H1 (cell line): ENCODE results near the gene CDH22. TPM values are rescaled to one million over a fixed set of nuclear protein-coding genes. Genes with fewer than 3 reads are reported as not detected.

ENCODE experiments used
- CTCF ChIA-PET: fragments of 300-600 bp; sonication (Branson Sonifier 250); formaldehyde crosslinking; loops from one replicate; lab custom pipeline; 2021; ENCODE audit not compliant: partially characterized antibody; lab: Charles Lee
- POLR2A ChIA-PET: fragments of 300-600 bp; sonication (Branson Sonifier 250); formaldehyde crosslinking; loops from one replicate; lab custom pipeline; 2021; ENCODE audit warnings: inconsistent platforms; ENCODE audit not compliant: partially characterized antibody; lab: Charles Lee
- DNase-seq, 2 experiments: peaks; one replicate each; pipeline versions ENCODE4 v3.0.0 to v3.0.0-alpha.2; 2010 to 2022; ENCODE audit warnings: low spot score in 2 of 2, low read depth in 1 of 2, mixed read lengths in 1 of 2
- FAIRE-seq: peaks from 2 replicates; lab custom pipeline; 2011; peaks lifted over from hg19 to GRCh38; lab: Jason Lieb, UNC
- H2AFZ ChIP-seq: 2 replicates; pipeline ENCODE4 v1.8.1; 2012; ENCODE audit warnings: low read length, inconsistent platforms
- H2AK5ac ChIP-seq: 2 replicates; pipeline ENCODE4 v1.6.1; 2013; ENCODE audit warnings: low read depth, low read length
- H2BK120ac ChIP-seq: replicated peaks from 2 replicates; pipeline ENCODE3; 2013; ENCODE audit warnings: low read depth, low read length, inconsistent platforms
- H2BK12ac ChIP-seq: 2 replicates; pipeline ENCODE4 v1.6.1; 2013; ENCODE audit warnings: low read depth, low read length
- H2BK15ac ChIP-seq: 2 replicates; pipeline ENCODE4 v1.6.1; 2013; ENCODE audit warnings: low read length
- H2BK20ac ChIP-seq: 2 replicates; pipeline ENCODE4 v1.6.1; 2013; ENCODE audit warnings: low read length
- H2BK5ac ChIP-seq: 2 replicates; pipeline ENCODE4 v1.6.1; 2013; ENCODE audit warnings: low read depth, low read length
- H3K14ac ChIP-seq: 2 replicates; pipeline ENCODE4 v1.6.1; 2013; ENCODE audit warnings: inconsistent platforms; ENCODE audit not compliant: insufficient read length
- H3K18ac ChIP-seq: 2 replicates; pipeline ENCODE4 v1.6.1; 2013; ENCODE audit warnings: low read length; ENCODE audit errors: extremely low read depth
- H3K23ac ChIP-seq: 2 replicates; pipeline ENCODE4 v1.6.1; 2013; ENCODE audit warnings: inconsistent platforms; ENCODE audit not compliant: insufficient read length
- H3K23me2 ChIP-seq: 2 replicates; pipeline ENCODE4 v1.6.1; 2013; ENCODE audit warnings: low read depth, low read length
- H3K27ac ChIP-seq: 2 replicates; pipeline ENCODE4 v1.6.1; 2011; ENCODE audit warnings: low read depth, low read length, inconsistent platforms
- H3K27me3 ChIP-seq, 4 experiments: replicated peaks in 1 of 4; 1 replicate in 1 of 4; 2 replicates in 3 of 4; pipeline versions ENCODE4 v1.6.1 to v1.8.1; 2011 to 2013; ENCODE audit warnings: low read length in 3 of 4, mild to moderate bottlenecking in 3 of 4, inconsistent platforms in 2 of 4, mixed read lengths in 2 of 4, moderate library complexity in 1 of 4; ENCODE audit not compliant: control insufficient read depth in 3 of 4, insufficient read depth in 3 of 4; ENCODE audit errors: extremely low read depth in 1 of 4
- H3K36me3 ChIP-seq, 4 experiments: 2 replicates each; pipeline versions ENCODE4 v1.6.1 to v1.8.1; 2011 to 2013; ENCODE audit warnings: mild to moderate bottlenecking in 4 of 4, low read length in 3 of 4, moderate library complexity in 2 of 4, control low read depth in 1 of 4, inconsistent platforms in 1 of 4; ENCODE audit not compliant: insufficient read depth in 4 of 4, control insufficient read depth in 2 of 4
- H3K4ac ChIP-seq: replicated peaks from 2 replicates; pipeline ENCODE3; 2013; ENCODE audit warnings: low read length, low read depth, mixed read lengths, inconsistent platforms; ENCODE audit not compliant: insufficient read length
- H3K4me1 ChIP-seq, 4 experiments: replicated peaks in 1 of 4; 1 replicate in 1 of 4; 2 replicates in 3 of 4; pipeline versions ENCODE4 v1.6.1 to v1.8.1; 2011 to 2013; ENCODE audit warnings: low read length in 3 of 4, inconsistent platforms in 2 of 4, mixed read lengths in 1 of 4; ENCODE audit not compliant: insufficient read depth in 4 of 4, control insufficient read depth in 3 of 4
- H3K4me2 ChIP-seq, 2 experiments: 2 replicates each; pipeline versions ENCODE4 v1.6.1 to v1.8.1; 2011 to 2013; ENCODE audit warnings: low read depth in 2 of 2, low read length in 2 of 2, control low read depth in 1 of 2, inconsistent platforms in 1 of 2, mild to moderate bottlenecking in 1 of 2; ENCODE audit not compliant: insufficient read depth in 1 of 2
- H3K4me3 ChIP-seq, 4 experiments: fragments of 200-600, 300-600 bp in 1 of 4; sonication (generic), shearing (Covaris generic), sonication (Bioruptor Twin) in 1 of 4; 2 replicates each; pipeline versions ENCODE4 v1.5.1 to v1.8.1; 2011 to 2016; ENCODE audit warnings: low read length in 4 of 4, low read depth in 3 of 4, control low read depth in 2 of 4, inconsistent platforms in 2 of 4, mild to moderate bottlenecking in 2 of 4, mixed read lengths in 1 of 4, moderate library complexity in 1 of 4; ENCODE audit not compliant: insufficient read depth in 2 of 4; ENCODE audit errors: extremely low read depth in 1 of 4
- H3K56ac ChIP-seq: replicated peaks from 2 replicates; pipeline ENCODE3; 2013; ENCODE audit warnings: low read depth, mild to moderate bottlenecking, mixed read lengths, low read length, inconsistent platforms; ENCODE audit not compliant: insufficient read length
- H3K79me1 ChIP-seq: 2 replicates; pipeline ENCODE4 v1.6.1; 2013; ENCODE audit warnings: low read depth, low read length, control low read depth
- H3K79me2 ChIP-seq, 2 experiments: 2 replicates each; pipeline versions ENCODE4 v1.6.1 to v1.8.1; 2012 to 2013; ENCODE audit warnings: low read length in 2 of 2, mild to moderate bottlenecking in 2 of 2, inconsistent platforms in 1 of 2; ENCODE audit not compliant: insufficient read depth in 2 of 2, control insufficient read depth in 1 of 2
- H3K9ac ChIP-seq, 4 experiments: replicated peaks in 1 of 4; 1 replicate in 1 of 4; 2 replicates in 3 of 4; pipeline versions ENCODE4 v1.6.1 to v1.8.1; 2011 to 2013; ENCODE audit warnings: low read depth in 3 of 4, low read length in 3 of 4, control low read depth in 2 of 4, mild to moderate bottlenecking in 2 of 4, moderate library complexity in 2 of 4, inconsistent platforms in 1 of 4; ENCODE audit errors: extremely low read depth in 1 of 4
- H3K9me3 ChIP-seq, 2 experiments: 2 replicates each; pipeline versions ENCODE4 v1.6.1 to v1.8.1; 2012 to 2013; ENCODE audit warnings: mild to moderate bottlenecking in 2 of 2, moderate library complexity in 2 of 2, control low read depth in 1 of 2, inconsistent platforms in 1 of 2, low read depth in 1 of 2, low read length in 1 of 2, mixed read lengths in 1 of 2; ENCODE audit not compliant: insufficient read depth in 2 of 2
- H4K20me1 ChIP-seq, 2 experiments: replicated peaks in 1 of 2; 2 replicates each; pipeline versions ENCODE3 to v1.8.1; 2011 to 2013; ENCODE audit warnings: inconsistent platforms in 2 of 2, low read length in 2 of 2, mild to moderate bottlenecking in 1 of 2; ENCODE audit not compliant: insufficient read depth in 2 of 2, control insufficient read depth in 1 of 2
- H4K5ac ChIP-seq: 2 replicates; pipeline ENCODE4 v1.6.1; 2013; ENCODE audit warnings: low read length, low read depth, mixed read lengths, inconsistent platforms; ENCODE audit not compliant: insufficient read length
- H4K8ac ChIP-seq: 2 replicates; pipeline ENCODE4 v1.8.0; 2013; ENCODE audit warnings: mild to moderate bottlenecking, moderate library complexity, low read length, inconsistent platforms; ENCODE audit not compliant: insufficient read depth; ENCODE audit errors: extremely low read depth
- H4K91ac ChIP-seq: replicated peaks from 2 replicates; pipeline ENCODE3; 2013; ENCODE audit warnings: low read length, mixed read lengths, inconsistent platforms; ENCODE audit not compliant: insufficient read length
- BCL11A ChIP-seq, 2 experiments: IDR thresholded peaks; one replicate each; pipeline ENCODE4 v1.6.1; 2011; ENCODE audit warnings: low read depth in 2 of 2, low read length in 2 of 2, mild to moderate bottlenecking in 2 of 2
- EZH2 ChIP-seq: fragments of 200-600 bp; sonication (generic); IDR thresholded peaks from 2 replicates; pipeline ENCODE4 v1.7.1; 2012; ENCODE audit warnings: low read depth, mild to moderate bottlenecking, moderate library complexity, low read length, inconsistent platforms; ENCODE audit not compliant: severe bottlenecking
- HDAC2 ChIP-seq, 2 experiments: fragments of 300-600 bp in 1 of 2; sonication (generic) in 1 of 2; IDR thresholded peaks; 2 replicates each; pipeline ENCODE4 v1.6.1; 2011 to 2012; ENCODE audit warnings: low read depth in 2 of 2, low read length in 2 of 2, mild to moderate bottlenecking in 2 of 2, moderate library complexity in 2 of 2, borderline replicate concordance in 1 of 2, inconsistent platforms in 1 of 2
- RAD21 ChIP-seq, 2 experiments: IDR thresholded peaks in 1 of 2; conservative IDR thresholded peaks in 1 of 2; 2 replicates each; pipeline ENCODE4 v1.6.1; 2011; ENCODE audit warnings: low read depth in 2 of 2, low read length in 2 of 2, improper control_type of control experiment in 1 of 2, inconsistent platforms in 1 of 2, mild to moderate bottlenecking in 1 of 2, moderate library complexity in 1 of 2
- RBBP5 ChIP-seq: IDR thresholded peaks from 2 replicates; pipeline ENCODE4 v1.7.1; 2012; ENCODE audit warnings: low read depth, mild to moderate bottlenecking, inconsistent platforms, low read length, moderate library complexity, borderline replicate concordance
- SIRT6 ChIP-seq: IDR thresholded peaks from one replicate; pipeline ENCODE4 v1.7.1; 2012; ENCODE audit warnings: low read length, inconsistent platforms
- TBP ChIP-seq: IDR thresholded peaks from 2 replicates; pipeline ENCODE4 v1.6.1; 2011; ENCODE audit warnings: low read depth, low read length, improper control_type of control experiment
- WGBS, 2 experiments: shearing (Covaris generic) in 1 of 2; methylation state at CpG; one replicate each; pipeline versions ENCODE4 v1.1.6 to v1.1.7; 2013 to 2015; ENCODE audit warnings: low lambda C conversion rate in 2 of 2, mixed read lengths in 2 of 2, inconsistent platforms in 1 of 2, low coverage in 1 of 2, missing lambda C conversion rate in 1 of 2; ENCODE audit not compliant: insufficient replicate concordance in 2 of 2, insufficient coverage in 1 of 2, insufficient read length in 1 of 2; ENCODE audit errors: extremely low coverage in 1 of 2, missing lambda C conversion rate in 1 of 2; 5-methylcytosine and 5-hydroxymethylcytosine counted together
- polyA plus RNA-seq, 7 experiments: library from polyadenylated mRNA; depleted of rRNA in 3 of 7; stranded (reverse) in 5 of 7; unstranded in 2 of 7; fragments of >200 nt in 5 of 7; fragments of 200-250 nt in 2 of 7; gene quantifications; 1 replicate in 5 of 7; 2 replicates in 1 of 7; 4 replicates in 1 of 7; pipeline versions ENCODE4 v1.2.1 to v1.2.3, GENCODE V29; 2011 to 2013; ENCODE audit warnings: missing spikeins in 2 of 7, mixed read lengths in 2 of 7
- total RNA-seq: library from RNA; stranded (reverse); fragmentation: NEBNext Ultra II Directional; extraction: Animal tissue kit (Norgen Biotek cat#: 25700); gene quantifications from 2 replicates; pipeline ENCODE4 v1.2.1, GENCODE V29; 2021

CDH22 gene
- total and polyA plus RNA-seq, 2 of the 8 experiments (the other 6 are each of a cell fraction or from before 2014, with no cell fraction given), result 0.35 to 0.39 TPM

- no peak overlapping the region for H3K4me3 ChIP-seq
- H2BK120ac ChIP-seq, result no peak overlapping the region
- peaks cover 43 to 86% (median 76%) of the 10 kb centered on the region in 4 experiments for H3K27me3 ChIP-seq
- H2BK20ac ChIP-seq, result no peak overlapping the region
- H3K14ac ChIP-seq, result no peak overlapping the region
- H4K8ac ChIP-seq, result no peak overlapping the region
- 0 out of 2 replicates have a peak overlapping the region, but pooled peaks have one; percentile 6 for H2BK12ac ChIP-seq
- no peak for DNase-seq
- peaks cover 0 to 4% (median 0%) of the 10 kb centered on the region in 4 experiments; a peak in 1 of 8 replicates for H3K36me3 ChIP-seq
- peaks cover 2 to 9% of the 10 kb centered on the region in 2 experiments for H4K20me1 ChIP-seq
- H3K18ac ChIP-seq, result no peak overlapping the region
- no peaks in the 10 kb centered on the region for H3K79me2 ChIP-seq
- H3K27ac ChIP-seq, result no peak overlapping the region
- H2BK15ac ChIP-seq, result no peak overlapping the region
- H3K23me2 ChIP-seq, result peaks cover 14% of the 10 kb centered on the region; the same call in 1 of the 2 replicates
- no peak for TF ChIP-seq RAD21 (IDR thresholded peaks at IDR 0.05 in 1 of 2, conservative IDR thresholded peaks at IDR 0.05 in 1 of 2; ENCODE audit: low read depth in 2 of 2, low read length in 2 of 2)
- peak; percentile 20 for TF ChIP-seq EZH2
- no peak for TF ChIP-seq SIRT6
- TF ChIP-seq BCL11A (IDR thresholded peaks at IDR 0.05; ENCODE audit: low read depth in 2 of 2, low read length in 2 of 2), result no peak
- TF ChIP-seq TBP, result no peak
- no peak for TF ChIP-seq RBBP5
- no peak for TF ChIP-seq HDAC2 (IDR thresholded peaks at IDR 0.05; ENCODE audit: borderline replicate concordance in 1 of 2, low read depth in 2 of 2, low read length in 2 of 2)
- TF ChIP-seq, all 59 proteins: peak for 1
- ChIA-PET POLR2A (interaction anchor here (1.1 to 1.6 kb wide), 2 partner anchors 20 to 38 kb away, joined by 3 to 5 read pairs; no protein-coding TSS in a partner anchor), CTCF (interaction anchor here (1.0 to 6.6 kb wide), 9 partner anchors 12 to 297 kb away, joined by 3 to 63 read pairs (median 8); no protein-coding TSS in a partner anchor)
- no peak for FAIRE-seq
- Histone ChIP-seq H4K5ac (no peak overlapping the region), H3K56ac (no peak overlapping the region), H3K9me3 (no peaks in the 10 kb centered on the region), H3K79me1 (no peaks in the 10 kb centered on the region), H4K91ac (no peak overlapping the region), H2AK5ac (no peak overlapping the region), H3K9ac (no peak overlapping the region), H3K23ac (no peak overlapping the region), H3K4me2 (peak overlapping the region; percentile 68 to 91; a peak in 1 of 4 replicates), H2BK5ac (no peak overlapping the region), H3K4me1 (peaks cover 0 to 7% (median 5%) of the 10 kb centered on the region in 4 experiments; a peak in 5 of 7 replicates), H3K4ac (no peak overlapping the region), H2AFZ (no peak overlapping the region)
- 36% methylated on average over 5 of the region's 5 CpGs; no CpG with 5 or more reads in 1 of the 2 experiments for WGBS, 2 experiments
Observed at GRCh38 chr20:46311039-46311650, 2.8 kb upstream of the CDH22 start.
